HG02798 (cell line): ENCODE results near the gene SYT9.

Experiments
- ATAC-seq: cut with Tn5 transposase; IDR thresholded peaks from one replicate; pipeline ENCODE4 v1.9.1; 2021; ENCODE audit warnings: mild to moderate bottlenecking; ENCODE audit not compliant: unreplicated experiment, poor library complexity

The SYT9 gene

GRCh38 chr11:7451952-7452494 lies 200.3 kb downstream of the SYT9 start:
- no peak for ATAC-seq

- ATAC-seq, result no peak
These were observed 203.2 kb downstream of the SYT9 start for GRCh38 chr11:7454854-7455253.

GRCh38 chr11:7457211-7457610 lies 205.5 kb downstream of the SYT9 start:
- ATAC-seq, result no peak

- no peak for ATAC-seq
These were observed 211.0 kb downstream of the SYT9 start for GRCh38 chr11:7462706-7463105.

GRCh38 chr11:7467652-7468051 lies 215.9 kb downstream of the SYT9 start:
- peak; percentile 83 for ATAC-seq

GRCh38 chr11:7469351-7469865 lies 217.7 kb downstream of the SYT9 start:
- no peak for ATAC-seq

GRCh38 chr11:7471071-7471470 lies 219.4 kb downstream of the SYT9 start:
- no peak for ATAC-seq

- ATAC-seq, result peak; percentile 92
These were observed 222.0 kb downstream of the SYT9 start for GRCh38 chr11:7473717-7474116.

GRCh38 chr11:7480113-7480512 lies 228.4 kb downstream of the SYT9 start:
- no peak for ATAC-seq

- ATAC-seq, result no peak
These were observed 232.4 kb downstream of the SYT9 start for GRCh38 chr11:7484131-7484530.

- ATAC-seq, result no peak
These were observed 232.9 kb downstream of the SYT9 start for GRCh38 chr11:7484645-7485044.

- no peak for ATAC-seq
These were observed 233.7 kb downstream of the SYT9 start, which contains the start of gene OLFML1 for GRCh38 chr11:7485186-7486097. Gene OLFML1, plus strand, starts transcription at chr11:7485506. Its CDS starts 370 bp downstream, at chr11:7485876.

GRCh38 chr11:7486098-7486780 lies 234.5 kb downstream of the SYT9 start:
- ATAC-seq, result no peak

GRCh38 chr11:7486781-7487140 lies 235.1 kb downstream of the SYT9 start:
- ATAC-seq, result no peak

- ATAC-seq, result no peak
These were observed 235.7 kb downstream of the SYT9 start for GRCh38 chr11:7487360-7487759.

- ATAC-seq, result no peak
These were observed 237.0 kb downstream of the SYT9 start for GRCh38 chr11:7488681-7489080.

GRCh38 chr11:7489376-7489775 lies 237.7 kb downstream of the SYT9 start:
- no peak for ATAC-seq

- no peak for ATAC-seq
These were observed 238.3 kb downstream of the SYT9 start for GRCh38 chr11:7490054-7490453.

- ATAC-seq, result no peak
These were observed 238.8 kb downstream of the SYT9 start for GRCh38 chr11:7490535-7490934.

GRCh38 chr11:7492253-7492652 lies 240.5 kb downstream of the SYT9 start:
- no peak for ATAC-seq

- ATAC-seq, result no peak
These were observed 242.0 kb downstream of the SYT9 start for GRCh38 chr11:7493670-7494069.
